Cardiac atrium fibroblast (primary cell): ENCODE data around the gene ZSWIM6. TPM values are rescaled to one million over a fixed set of nuclear protein-coding genes. Genes with fewer than 3 reads are reported as not detected.

Source experiments
- total RNA-seq: library from RNA; depleted of rRNA; stranded (reverse); fragments of >200 nt; gene quantifications from 2 replicates; pipeline ENCODE4 v1.2.3, GENCODE V29; 2015

The ZSWIM6 gene
- total RNA-seq = 5.2 and 5.7 TPM in 2 replicates

DNA sequence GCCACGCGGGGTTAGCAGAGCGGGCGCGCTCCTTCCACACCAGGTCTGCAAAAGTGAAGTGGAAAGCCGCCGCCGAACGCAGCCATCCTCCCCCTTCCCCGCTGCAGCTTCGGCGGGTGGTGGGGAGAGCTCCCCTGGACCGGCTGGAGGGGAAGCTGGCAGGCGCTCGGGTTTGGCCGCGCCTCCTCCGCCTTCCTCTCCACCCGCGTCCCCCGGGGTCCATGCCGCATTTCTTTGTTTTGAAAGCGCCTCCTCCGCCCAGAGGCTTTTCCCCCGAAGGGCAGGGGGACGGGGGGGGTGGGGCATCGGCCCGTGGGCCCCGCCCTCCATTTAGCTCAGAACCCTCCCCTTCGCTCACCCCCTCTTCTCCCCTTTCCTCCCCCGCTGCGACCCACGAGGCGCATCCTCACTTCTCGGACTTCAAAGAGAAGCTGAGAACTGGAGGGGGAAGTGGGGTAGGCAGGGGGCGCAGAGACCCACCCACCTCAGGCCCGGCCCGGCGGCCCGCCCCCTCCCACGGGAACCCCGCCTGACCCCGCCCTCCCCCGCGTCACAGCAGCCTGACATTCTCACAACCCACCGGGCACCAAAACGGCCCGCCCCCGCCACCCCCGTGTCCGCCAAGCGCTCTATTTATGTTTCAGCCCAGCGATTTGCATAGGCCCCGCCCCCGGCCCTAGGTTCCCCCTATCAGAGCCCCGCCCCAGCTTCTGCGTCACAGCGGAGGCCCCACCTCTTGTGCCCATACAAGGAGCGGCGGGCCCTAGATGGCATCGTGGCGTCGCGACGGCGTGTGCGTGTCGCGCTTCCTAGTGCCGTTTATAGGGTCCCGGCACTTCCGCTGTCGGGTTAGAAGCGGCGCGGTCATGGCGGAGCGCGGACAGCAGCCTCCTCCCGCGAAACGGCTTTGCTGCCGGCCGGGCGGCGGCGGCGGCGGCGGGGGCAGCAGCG is at the start of gene ZSWIM6:
TSS of gene ZSWIM6 (plus strand) at position 852 of the 951 bp plus-strand sequence. CDS start at position 867, 15 bp downstream.

Other genes starting within 250 kb of the ZSWIM6 start
- gene SMIM15, start 169.8 kb upstream of the ZSWIM6 start, total RNA-seq = 25.6 and 44.4 TPM in 2 replicates